Suprapubic skin (tissue), 4 donors: ENCODE data around the gene ITIH4. TPM values are rescaled to one million over a fixed set of nuclear protein-coding genes. Genes with fewer than 3 reads are reported as not detected.

ENCODE experiments used
- DNase-seq, 2 donors: peaks; one replicate each; pipeline ENCODE4 v3.0.0-alpha.2; 2019; ENCODE audit warnings: low spot score in 2 of 2
- H3K27ac ChIP-seq: fragments of 200-600 bp; sonication (generic); one replicate; pipeline ENCODE4 v1.5.1; 2019
- H3K27me3 ChIP-seq: fragments of 200-600 bp; sonication (generic); one replicate; pipeline ENCODE4 v1.5.1; 2019
- H3K36me3 ChIP-seq: fragments of 200-600 bp; sonication (generic); one replicate; pipeline ENCODE4 v1.5.1; 2019
- H3K4me1 ChIP-seq: fragments of 200-600 bp; sonication (generic); one replicate; pipeline ENCODE4 v1.5.1; 2019
- H3K4me3 ChIP-seq: fragments of 200-600 bp; sonication (generic); one replicate; pipeline ENCODE4 v1.5.1; 2019; ENCODE audit warnings: mild to moderate bottlenecking
- H3K9me3 ChIP-seq: fragments of 200-600 bp; sonication (generic); one replicate; pipeline ENCODE4 v1.5.1; 2019
- EP300 ChIP-seq: sonication (generic); formaldehyde crosslinking; IDR thresholded peaks from one replicate; pipeline ENCODE4 v1.6.1; 2017; ENCODE audit warnings: antibody characterized with exemption
- POLR2A ChIP-seq, 2 donors: fragments of 450-650 bp; IDR thresholded peaks; one replicate each; pipeline ENCODE4 v1.6.1; 2017; ENCODE audit warnings: antibody characterized with exemption in 2 of 2, mild to moderate bottlenecking in 2 of 2, moderate library complexity in 2 of 2
- POLR2AphosphoS5 ChIP-seq, 3 donors: sonication (generic); formaldehyde crosslinking; IDR thresholded peaks; one replicate each; pipeline ENCODE4 v1.6.1; 2017; ENCODE audit warnings: antibody characterized with exemption in 3 of 3
- WGBS: methylation state at CpG from one replicate; pipeline ENCODE4 v1.1.5; 2018; 5-methylcytosine and 5-hydroxymethylcytosine counted together
- total RNA-seq, 4 donors: library from RNA; depleted of rRNA; stranded (reverse); fragments of >200 nt; gene quantifications; one replicate each; pipeline ENCODE4 v1.1.0, GENCODE V29; 2016
- TF ChIP-seq, protein P1 (sequence below), 2 donors: fragments of 200-600 bp in 1 of 2; fragments of 450-650 bp in 1 of 2; sonication (generic) in 1 of 2; IDR thresholded peaks; one replicate each; pipeline ENCODE4 v1.5.1; 2016 to 2019; ENCODE audit warnings: antibody characterized with exemption in 2 of 2, mild to moderate bottlenecking in 1 of 2, moderate library complexity in 1 of 2

ITIH4 gene
- total RNA-seq, 4 donors from 2014 or later = 2.1 to 12.2 (median 4.6) TPM

DNA sequence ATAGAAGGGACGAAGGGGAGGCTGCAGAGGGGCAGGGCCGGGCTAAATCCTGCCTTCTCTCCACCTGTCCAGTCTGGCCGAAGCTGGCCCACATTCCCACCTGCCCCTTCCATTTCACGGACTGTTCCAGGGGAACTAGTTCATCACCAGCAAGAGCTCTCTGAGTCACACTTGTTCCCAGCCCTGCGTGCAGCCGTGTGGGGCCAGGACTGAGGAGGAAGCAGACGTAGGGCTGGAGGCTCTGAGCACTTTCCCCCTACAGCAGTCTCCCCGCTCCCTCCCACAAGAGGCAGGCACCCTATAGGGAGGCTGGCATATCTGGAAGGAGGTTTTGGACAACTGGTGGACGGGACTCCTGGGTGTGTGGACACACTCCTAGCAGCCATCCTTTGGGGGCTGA lies 3.0 kb downstream of the ITIH4 start:
- Histone ChIP-seq H3K36me3 (peaks cover 14% of the 10 kb centered on the region), H3K9me3 (no peaks in the 10 kb centered on the region), H3K27ac (no peak overlapping the region), H3K27me3 (no peaks in the 10 kb centered on the region), H3K4me3 (no peak overlapping the region), H3K4me1 (peaks cover 19% of the 10 kb centered on the region)
- WGBS = 70% methylated on average over 6 of the region's 9 CpGs
- TF ChIP-seq POLR2A (IDR thresholded peaks at IDR 0.05) (no peak), EP300 (no peak), POLR2AphosphoS5 (IDR thresholded peaks at IDR 0.05) (no peak)
- no peak for DNase-seq

DNA sequence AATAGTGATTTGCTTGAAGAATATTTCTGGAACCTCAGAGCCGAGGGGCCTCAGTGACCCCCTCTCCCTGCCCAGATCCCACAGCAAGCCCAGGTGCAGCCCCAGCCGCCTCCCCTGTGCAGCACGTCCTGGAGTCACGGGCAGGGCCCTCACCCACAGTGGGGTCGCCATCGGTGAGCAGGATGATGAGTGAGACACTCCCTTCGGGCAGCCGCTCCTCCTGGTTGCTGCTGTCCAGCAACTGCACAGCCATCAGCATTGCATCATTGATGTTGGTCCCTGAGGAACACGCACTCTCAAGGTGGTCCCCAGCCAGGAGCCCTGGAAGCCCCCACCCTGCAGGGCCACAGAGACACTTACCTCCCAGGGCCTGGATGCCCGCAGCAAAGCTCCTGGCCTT lies 6.4 kb downstream of the ITIH4 start:
- 96% methylated on average over 4 of the region's 10 CpGs for WGBS
- Histone ChIP-seq H3K4me3 (no peak overlapping the region), H3K27me3 (no peaks in the 10 kb centered on the region), H3K36me3 (peaks cover 14% of the 10 kb centered on the region), H3K9me3 (no peaks in the 10 kb centered on the region), H3K27ac (no peak overlapping the region), H3K4me1 (no peaks in the 10 kb centered on the region)
- no peak for DNase-seq
- TF ChIP-seq, protein P1, sequence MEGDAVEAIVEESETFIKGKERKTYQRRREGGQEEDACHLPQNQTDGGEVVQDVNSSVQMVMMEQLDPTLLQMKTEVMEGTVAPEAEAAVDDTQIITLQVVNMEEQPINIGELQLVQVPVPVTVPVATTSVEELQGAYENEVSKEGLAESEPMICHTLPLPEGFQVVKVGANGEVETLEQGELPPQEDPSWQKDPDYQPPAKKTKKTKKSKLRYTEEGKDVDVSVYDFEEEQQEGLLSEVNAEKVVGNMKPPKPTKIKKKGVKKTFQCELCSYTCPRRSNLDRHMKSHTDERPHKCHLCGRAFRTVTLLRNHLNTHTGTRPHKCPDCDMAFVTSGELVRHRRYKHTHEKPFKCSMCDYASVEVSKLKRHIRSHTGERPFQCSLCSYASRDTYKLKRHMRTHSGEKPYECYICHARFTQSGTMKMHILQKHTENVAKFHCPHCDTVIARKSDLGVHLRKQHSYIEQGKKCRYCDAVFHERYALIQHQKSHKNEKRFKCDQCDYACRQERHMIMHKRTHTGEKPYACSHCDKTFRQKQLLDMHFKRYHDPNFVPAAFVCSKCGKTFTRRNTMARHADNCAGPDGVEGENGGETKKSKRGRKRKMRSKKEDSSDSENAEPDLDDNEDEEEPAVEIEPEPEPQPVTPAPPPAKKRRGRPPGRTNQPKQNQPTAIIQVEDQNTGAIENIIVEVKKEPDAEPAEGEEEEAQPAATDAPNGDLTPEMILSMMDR (IDR thresholded peaks at IDR 0.05) = no peak
- TF ChIP-seq POLR2AphosphoS5 (IDR thresholded peaks at IDR 0.05) = no peak
- TF ChIP-seq EP300 = no peak
- TF ChIP-seq POLR2A (IDR thresholded peaks at IDR 0.05) = no peak

DNA sequence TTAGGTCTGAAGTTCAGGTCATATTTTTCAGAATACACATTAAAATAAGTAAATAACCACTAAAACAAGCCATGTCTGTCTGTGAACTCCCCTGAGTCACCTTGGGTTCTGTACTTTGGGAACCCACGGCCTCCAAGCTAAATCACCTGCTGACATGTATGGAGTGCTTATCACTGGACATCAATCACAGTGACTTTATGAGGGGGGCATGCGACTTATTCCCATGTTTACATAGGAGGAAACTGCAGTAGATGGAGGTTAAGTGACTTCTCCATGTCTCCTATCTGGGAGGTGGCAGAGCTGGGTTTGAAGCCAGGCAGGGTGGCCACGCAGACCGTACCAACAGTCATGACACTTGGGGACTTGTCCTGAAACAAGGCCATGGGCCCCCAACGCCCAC lies 8.1 kb downstream of the ITIH4 start:
- peaks cover 14% of the 10 kb centered on the region for H3K36me3 ChIP-seq
- WGBS = 93% methylated on average over 5 of the region's 5 CpGs
- TF ChIP-seq, protein P1 (IDR thresholded peaks at IDR 0.05) = no peak
- no peak for TF ChIP-seq POLR2AphosphoS5 (IDR thresholded peaks at IDR 0.05)
- TF ChIP-seq POLR2A (IDR thresholded peaks at IDR 0.05) = no peak
- no peak for TF ChIP-seq EP300
- no peaks in the 10 kb centered on the region for H3K9me3 ChIP-seq
- no peaks in the 10 kb centered on the region for H3K4me1 ChIP-seq
- H3K27me3 ChIP-seq = no peaks in the 10 kb centered on the region
- no peak overlapping the region for H3K27ac ChIP-seq
- H3K4me3 ChIP-seq = no peak overlapping the region
- DNase-seq = no peak

DNA sequence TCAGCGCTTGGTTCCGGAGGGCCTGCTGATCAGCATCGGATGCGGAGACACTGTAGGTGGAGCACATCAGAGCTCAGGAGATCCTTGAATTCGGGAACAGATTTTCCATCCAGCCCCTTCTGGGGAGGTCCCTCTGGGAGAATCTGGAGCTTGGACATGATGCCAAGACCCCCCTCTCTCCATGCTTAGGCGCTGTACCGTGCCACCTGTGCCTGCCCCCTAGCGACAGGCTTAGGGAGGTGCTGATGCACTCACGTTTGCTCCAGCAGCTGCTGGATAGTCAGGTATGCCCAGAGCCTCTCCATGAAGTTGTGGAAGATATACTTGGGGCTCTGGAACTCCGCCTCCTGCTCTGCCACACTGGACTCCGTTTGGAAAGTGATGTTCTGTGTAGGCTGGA lies 9.7 kb downstream of the ITIH4 start:
- Histone ChIP-seq H3K27ac (no peak overlapping the region), H3K4me3 (no peak overlapping the region), H3K9me3 (no peaks in the 10 kb centered on the region), H3K36me3 (peaks cover 14% of the 10 kb centered on the region), H3K27me3 (no peaks in the 10 kb centered on the region), H3K4me1 (no peaks in the 10 kb centered on the region)
- no peak for DNase-seq
- TF ChIP-seq POLR2AphosphoS5 (IDR thresholded peaks at IDR 0.05) = no peak
- TF ChIP-seq POLR2A (IDR thresholded peaks at IDR 0.05) = no peak
- TF ChIP-seq, protein P1 (IDR thresholded peaks at IDR 0.05) = peak in 1 of 2 donors; percentile 55
- no peak for TF ChIP-seq EP300
- WGBS = 61% methylated on average over 11 of the region's 11 CpGs

DNA sequence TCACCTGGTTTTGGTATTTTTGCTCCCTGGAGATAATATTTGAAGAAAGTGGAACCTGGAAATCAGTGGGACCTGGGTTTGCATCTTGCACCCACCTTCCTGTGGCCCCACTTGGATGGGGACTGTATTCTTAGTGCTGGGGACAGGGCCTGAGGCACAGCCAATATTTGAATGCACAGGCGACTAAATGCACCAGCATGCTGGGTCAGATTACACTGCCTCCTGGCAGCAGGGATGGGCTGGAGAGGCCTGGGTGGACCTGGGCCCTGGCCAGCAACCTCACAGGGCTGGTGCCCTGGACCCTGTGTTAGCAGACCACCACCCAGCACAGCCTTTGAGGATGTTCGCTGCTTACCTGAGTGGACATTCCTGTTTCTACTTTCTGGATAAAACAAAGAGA lies 10.5 kb downstream of the ITIH4 start:
- Histone ChIP-seq H3K9me3 (no peaks in the 10 kb centered on the region), H3K4me3 (no peak overlapping the region), H3K27me3 (no peaks in the 10 kb centered on the region), H3K27ac (no peak overlapping the region), H3K36me3 (peaks cover 14% of the 10 kb centered on the region), H3K4me1 (no peaks in the 10 kb centered on the region)
- TF ChIP-seq POLR2AphosphoS5 (IDR thresholded peaks at IDR 0.05) = no peak
- TF ChIP-seq, protein P1 (IDR thresholded peaks at IDR 0.05) = no peak
- no peak for TF ChIP-seq POLR2A (IDR thresholded peaks at IDR 0.05)
- no peak for TF ChIP-seq EP300
- WGBS = 80% methylated on average over 2 of the region's 2 CpGs
- DNase-seq = no peak

DNA sequence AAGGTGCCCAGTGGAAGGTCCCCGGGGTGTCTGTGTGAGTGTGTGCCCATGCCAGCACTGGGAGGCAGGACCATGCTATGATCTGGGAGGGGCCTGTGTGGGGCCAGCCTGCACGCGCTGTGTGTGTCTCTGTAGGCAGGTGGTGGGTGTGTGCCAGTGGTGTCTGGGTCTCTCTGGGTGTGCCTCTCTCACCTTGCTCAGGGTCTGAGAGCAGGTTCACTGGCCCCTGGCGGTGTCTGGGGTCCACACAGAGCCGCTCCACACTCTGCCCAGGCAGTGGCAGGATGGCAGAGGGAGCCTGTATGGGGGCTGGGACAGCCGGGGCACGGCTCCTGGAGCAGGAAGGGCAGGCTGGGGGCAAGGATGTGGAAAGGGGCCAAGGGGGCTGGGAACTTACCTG lies 12.6 kb downstream of the ITIH4 start:
- H3K4me3 ChIP-seq = no peak overlapping the region
- H3K27ac ChIP-seq = no peak overlapping the region
- no peaks in the 10 kb centered on the region for H3K4me1 ChIP-seq
- no peak for DNase-seq
- H3K9me3 ChIP-seq = no peaks in the 10 kb centered on the region
- H3K27me3 ChIP-seq = no peaks in the 10 kb centered on the region
- peaks cover 3% of the 10 kb centered on the region for H3K36me3 ChIP-seq
- TF ChIP-seq EP300 = no peak
- TF ChIP-seq, protein P1 (IDR thresholded peaks at IDR 0.05) = no peak
- WGBS = 93% methylated on average over 4 of the region's 7 CpGs
